Adrenal gland (tissue), 5 donors: ENCODE measurements around the gene TLCD5.

Experiments
- POLR2A ChIP-seq, 2 donors: fragments of 450-650 bp; IDR thresholded peaks; one replicate each; pipeline ENCODE4 v1.6.1; 2017; ENCODE audit warnings: antibody characterized with exemption in 2 of 2, mild to moderate bottlenecking in 2 of 2, moderate library complexity in 1 of 2
- TF ChIP-seq, protein P1 (sequence below), 6 experiments: fragments of 450-650 bp in 4 of 6; fragments of 200-600 bp in 2 of 6; sonication (generic) in 1 of 6; IDR thresholded peaks; 1 replicate in 5 of 6; 2 replicates in 1 of 6; pipeline versions ENCODE4 v1.5.1 to v1.8.0; 2016 to 2021; ENCODE audit warnings: antibody characterized with exemption in 6 of 6, mild to moderate bottlenecking in 2 of 6, moderate library complexity in 1 of 6
- donor health status: DM: no; HTN: no; CAD: no.

DNA sequence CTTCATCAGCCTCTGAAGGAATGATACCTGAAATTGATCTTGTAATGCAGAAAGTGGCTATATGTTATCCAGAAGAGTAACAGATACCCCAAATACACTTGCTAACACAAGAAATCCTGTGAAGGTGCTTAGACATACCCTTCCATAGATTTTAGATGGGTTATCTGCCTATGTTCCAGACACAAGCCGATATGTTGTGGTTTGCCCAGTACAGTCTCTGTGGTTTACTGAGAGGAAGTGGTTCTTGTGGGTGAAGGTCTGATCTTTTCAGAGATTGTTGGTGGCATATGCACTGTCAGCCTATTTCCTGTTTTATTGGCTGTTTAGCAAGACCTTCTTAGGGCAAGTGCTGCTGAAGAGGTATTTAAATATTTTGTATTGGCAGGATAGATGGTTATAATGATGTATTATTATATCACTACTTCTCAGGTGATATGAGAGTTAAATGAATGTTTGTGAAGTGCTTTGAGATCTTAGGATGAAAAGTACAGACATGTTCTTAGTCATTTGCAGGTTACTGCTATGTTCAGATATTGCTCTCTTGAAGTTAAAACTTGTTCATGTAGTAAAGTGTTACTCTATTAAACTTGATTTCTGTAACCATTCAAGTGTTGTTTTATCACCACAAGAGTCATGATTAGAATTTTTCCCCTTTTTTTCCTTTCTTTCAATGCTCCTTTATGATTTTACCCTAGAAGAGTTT is 19.4 kb downstream of the TLCD5 start:
- TF ChIP-seq, protein P1, sequence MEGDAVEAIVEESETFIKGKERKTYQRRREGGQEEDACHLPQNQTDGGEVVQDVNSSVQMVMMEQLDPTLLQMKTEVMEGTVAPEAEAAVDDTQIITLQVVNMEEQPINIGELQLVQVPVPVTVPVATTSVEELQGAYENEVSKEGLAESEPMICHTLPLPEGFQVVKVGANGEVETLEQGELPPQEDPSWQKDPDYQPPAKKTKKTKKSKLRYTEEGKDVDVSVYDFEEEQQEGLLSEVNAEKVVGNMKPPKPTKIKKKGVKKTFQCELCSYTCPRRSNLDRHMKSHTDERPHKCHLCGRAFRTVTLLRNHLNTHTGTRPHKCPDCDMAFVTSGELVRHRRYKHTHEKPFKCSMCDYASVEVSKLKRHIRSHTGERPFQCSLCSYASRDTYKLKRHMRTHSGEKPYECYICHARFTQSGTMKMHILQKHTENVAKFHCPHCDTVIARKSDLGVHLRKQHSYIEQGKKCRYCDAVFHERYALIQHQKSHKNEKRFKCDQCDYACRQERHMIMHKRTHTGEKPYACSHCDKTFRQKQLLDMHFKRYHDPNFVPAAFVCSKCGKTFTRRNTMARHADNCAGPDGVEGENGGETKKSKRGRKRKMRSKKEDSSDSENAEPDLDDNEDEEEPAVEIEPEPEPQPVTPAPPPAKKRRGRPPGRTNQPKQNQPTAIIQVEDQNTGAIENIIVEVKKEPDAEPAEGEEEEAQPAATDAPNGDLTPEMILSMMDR (IDR thresholded peaks at IDR 0.05) = no peak
- no peak for TF ChIP-seq POLR2A (IDR thresholded peaks at IDR 0.05)
